Measurements from ENCODE around the gene COQ7.

GRCh38 chr16:19021747-19022146 lies 45.7 kb upstream of the COQ7 start:
- TF ChIP-seq GATA2 (IDR thresholded peaks at IDR 0.05; ENCODE audit: low read depth, low read length) (no peak), GATA3 (IDR thresholded peaks at IDR 0.05; ENCODE audit: low read depth, low read length) (no peak)
